ENCODE data around the gene MT1F. TPM values are rescaled to one million over a fixed set of nuclear protein-coding genes. Genes with fewer than 3 reads are reported as not detected.

MT1F gene
- total RNA-seq, 2 donors from 2014 or later = 3.4 TPM; not detected in 1

GRCh38 chr16:56632156-56632847 is 25.5 kb upstream of the MT1F start, which contains the start of gene MT1M:
MT1M (plus strand) TSS chr16:56632659; CDS start chr16:56632732, 73 bp downstream.
- Histone ChIP-seq H3K27ac (ENCODE audit: low read depth, low read length) (no peak within 1 kb of the TSS), H3K4me3 (ENCODE audit: low read length) (peak within 1 kb of the TSS; percentile 67), H3K9ac (ENCODE audit: extremely low read depth, low read length, poor library complexity, severe bottlenecking) (no peak within 1 kb of the TSS), H3K36me3 (ENCODE audit: control insufficient read depth, insufficient read depth, low read length) (no peaks in the 10 kb centered on the region), H3K4me1 (ENCODE audit: control insufficient read depth, insufficient read depth, low read length) (no peaks in the 10 kb centered on the region), H3K9me3 (ENCODE audit: control insufficient read depth, low read length) (no peaks in the 10 kb centered on the region), H3K27me3 (ENCODE audit: control insufficient read depth, insufficient read depth, low read length, poor library complexity, severe bottlenecking) (peaks cover 96% of the 10 kb centered on the region)
- TF ChIP-seq, protein P1, sequence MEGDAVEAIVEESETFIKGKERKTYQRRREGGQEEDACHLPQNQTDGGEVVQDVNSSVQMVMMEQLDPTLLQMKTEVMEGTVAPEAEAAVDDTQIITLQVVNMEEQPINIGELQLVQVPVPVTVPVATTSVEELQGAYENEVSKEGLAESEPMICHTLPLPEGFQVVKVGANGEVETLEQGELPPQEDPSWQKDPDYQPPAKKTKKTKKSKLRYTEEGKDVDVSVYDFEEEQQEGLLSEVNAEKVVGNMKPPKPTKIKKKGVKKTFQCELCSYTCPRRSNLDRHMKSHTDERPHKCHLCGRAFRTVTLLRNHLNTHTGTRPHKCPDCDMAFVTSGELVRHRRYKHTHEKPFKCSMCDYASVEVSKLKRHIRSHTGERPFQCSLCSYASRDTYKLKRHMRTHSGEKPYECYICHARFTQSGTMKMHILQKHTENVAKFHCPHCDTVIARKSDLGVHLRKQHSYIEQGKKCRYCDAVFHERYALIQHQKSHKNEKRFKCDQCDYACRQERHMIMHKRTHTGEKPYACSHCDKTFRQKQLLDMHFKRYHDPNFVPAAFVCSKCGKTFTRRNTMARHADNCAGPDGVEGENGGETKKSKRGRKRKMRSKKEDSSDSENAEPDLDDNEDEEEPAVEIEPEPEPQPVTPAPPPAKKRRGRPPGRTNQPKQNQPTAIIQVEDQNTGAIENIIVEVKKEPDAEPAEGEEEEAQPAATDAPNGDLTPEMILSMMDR (conservative IDR thresholded peaks at IDR 0.05) = no peak
- Mint-ChIP-seq H3K27me3 (ENCODE audit: insufficient read depth) (peaks cover 95% of the 10 kb centered on the region), H3K4me3 (peak within 1 kb of the TSS; percentile 50), H3K27ac (no peak within 1 kb of the TSS), H3K36me3 (ENCODE audit: low read depth) (no peaks in the 10 kb centered on the region), H3K4me1 (peaks cover 13% of the 10 kb centered on the region), H3K9me3 (no peaks in the 10 kb centered on the region)
- peak; percentile 76 for DNase-seq
- 1% methylated on average over 12 to 60 of the region's 61 CpGs for WGBS, 2 experiments (ENCODE audit: insufficient coverage in 1 of 2, insufficient read length in 1 of 2)

- TF ChIP-seq, protein P1 (conservative IDR thresholded peaks at IDR 0.05) = no peak
- no peaks in the 10 kb centered on the region for H3K9me3 ChIP-seq (ENCODE audit: control insufficient read depth, low read length)
- Mint-ChIP-seq H3K4me1 (peaks cover 15% of the 10 kb centered on the region), H3K4me3 (peak overlapping the region; percentile 50), H3K27me3 (ENCODE audit: insufficient read depth) (peaks cover 98% of the 10 kb centered on the region), H3K27ac (no peak overlapping the region), H3K36me3 (ENCODE audit: low read depth) (no peaks in the 10 kb centered on the region), H3K9me3 (no peaks in the 10 kb centered on the region)
- no peak for DNase-seq
- no peak overlapping the region for H3K27ac ChIP-seq (ENCODE audit: low read depth, low read length)
- no peaks in the 10 kb centered on the region for H3K36me3 ChIP-seq (ENCODE audit: control insufficient read depth, insufficient read depth, low read length)
- no peaks in the 10 kb centered on the region for H3K4me1 ChIP-seq (ENCODE audit: control insufficient read depth, insufficient read depth, low read length)
- H3K4me3 ChIP-seq (ENCODE audit: low read length) = peak overlapping the region; percentile 67
- H3K27me3 ChIP-seq (ENCODE audit: control insufficient read depth, insufficient read depth, low read length, poor library complexity, severe bottlenecking) = peaks cover 99% of the 10 kb centered on the region
- 17 to 19% methylated on average over 2 to 6 of the region's 6 CpGs for WGBS, 2 experiments (ENCODE audit: insufficient coverage in 1 of 2, insufficient read length in 1 of 2)
- H3K9ac ChIP-seq (ENCODE audit: extremely low read depth, low read length, poor library complexity, severe bottlenecking) = no peak overlapping the region
Observed at GRCh38 chr16:56632848-56633365, 24.9 kb upstream of the MT1F start.

DNA sequence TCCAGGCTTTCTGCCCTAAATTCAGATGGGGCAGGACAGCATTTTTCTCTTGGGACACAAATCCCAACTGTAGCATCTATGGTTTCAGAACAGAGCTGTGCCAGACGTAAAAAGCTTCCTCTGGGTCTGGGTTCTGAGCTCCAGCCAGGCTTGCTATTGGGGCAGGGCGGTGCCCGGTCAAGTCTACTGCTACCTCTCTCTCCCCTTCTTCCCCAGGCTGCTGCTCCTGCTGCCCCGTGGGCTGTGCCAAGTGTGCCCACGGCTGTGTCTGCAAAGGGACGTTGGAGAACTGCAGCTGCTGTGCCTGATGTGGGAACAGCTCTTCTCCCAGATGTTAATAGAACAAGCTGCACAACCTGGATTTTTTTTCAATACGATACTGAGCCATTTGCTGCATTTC is 24.2 kb upstream of the MT1F start:
- Histone ChIP-seq H3K4me1 (ENCODE audit: control insufficient read depth, insufficient read depth, low read length) (no peaks in the 10 kb centered on the region), H3K4me3 (ENCODE audit: low read length) (no peak overlapping the region), H3K9me3 (ENCODE audit: control insufficient read depth, low read length) (no peaks in the 10 kb centered on the region), H3K27ac (ENCODE audit: low read depth, low read length) (no peak overlapping the region), H3K9ac (ENCODE audit: extremely low read depth, low read length, poor library complexity, severe bottlenecking) (no peak overlapping the region), H3K36me3 (ENCODE audit: control insufficient read depth, insufficient read depth, low read length) (no peaks in the 10 kb centered on the region), H3K27me3 (ENCODE audit: control insufficient read depth, insufficient read depth, low read length, poor library complexity, severe bottlenecking) (peaks cover 100% of the 10 kb centered on the region)
- 47 to 67% methylated on average over 5 to 7 of the region's 7 CpGs for WGBS, 2 experiments (ENCODE audit: insufficient coverage in 1 of 2, insufficient read length in 1 of 2)
- H3K27me3 Mint-ChIP-seq (ENCODE audit: insufficient read depth) = peaks cover 100% of the 10 kb centered on the region
- H3K4me1 Mint-ChIP-seq = peaks cover 18% of the 10 kb centered on the region
- no peak for DNase-seq
- no peak overlapping the region for H3K4me3 Mint-ChIP-seq
- no peak overlapping the region for H3K27ac Mint-ChIP-seq
- TF ChIP-seq, protein P1 (conservative IDR thresholded peaks at IDR 0.05) = no peak
- no peaks in the 10 kb centered on the region for H3K9me3 Mint-ChIP-seq
- no peaks in the 10 kb centered on the region for H3K36me3 Mint-ChIP-seq (ENCODE audit: low read depth)

All from endodermal cell (in vitro differentiated cells).